ENCODE results near the gene PARVB. TPM values are rescaled to one million over a fixed set of nuclear protein-coding genes. Genes with fewer than 3 reads are reported as not detected.
A peak's percentile ranks its signal among the peaks of the same experiment; 100 is the strongest.

PARVB gene
- total and polyA plus RNA-seq, 2 of the 8 experiments (the other 6 are each of a cell fraction or from before 2014, with no cell fraction given) = 14.5 to 18.6 TPM

DNA sequence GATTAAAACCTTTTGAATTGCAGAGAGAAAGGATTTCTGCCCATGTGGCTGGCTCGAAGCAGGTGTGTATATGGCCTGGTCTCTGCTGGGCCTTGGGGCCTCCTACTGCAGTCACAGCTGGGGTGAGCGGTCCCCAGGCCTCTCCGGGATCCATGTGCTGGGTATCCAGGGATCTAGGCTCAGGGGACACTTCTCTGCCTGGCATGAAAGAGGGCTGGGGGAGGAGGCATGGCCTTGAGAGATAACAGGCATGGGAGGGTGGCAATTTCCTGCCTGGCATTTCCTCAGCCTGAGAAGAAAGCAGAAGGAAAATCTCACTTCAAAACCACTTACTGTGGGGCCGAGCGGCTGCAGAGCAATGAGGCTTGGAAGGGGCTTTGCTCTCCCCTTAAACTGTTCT lies 136.3 kb downstream of the PARVB start:
- no peak overlapping the region for H3K14ac ChIP-seq (ENCODE audit: insufficient read length)
- no peak for DNase-seq (ENCODE audit: low read depth in 1 of 2, low spot score in 2 of 2)
- no peak overlapping the region for H3K4ac ChIP-seq (replicated peaks; ENCODE audit: insufficient read length, low read depth, low read length)
- TF ChIP-seq SP4 (IDR thresholded peaks at IDR 0.05; ENCODE audit: low read length) = no peak
- TF ChIP-seq CEBPB (IDR thresholded peaks at IDR 0.05; ENCODE audit: low read depth, low read length) = no peak
- TF ChIP-seq SIN3A (conservative IDR thresholded peaks at IDR 0.05 in 1 of 2, IDR thresholded peaks at IDR 0.05 in 1 of 2; ENCODE audit: low read depth in 1 of 2, low read length in 2 of 2) = no peak
- no peak for TF ChIP-seq KDM5A (IDR thresholded peaks at IDR 0.05; ENCODE audit: low read length)
- no peak for TF ChIP-seq ZNF274 (IDR thresholded peaks at IDR 0.05; ENCODE audit: borderline replicate concordance, extremely low read depth, low read length)
- H4K20me1 ChIP-seq (replicated peaks in 1 of 2; ENCODE audit: control insufficient read depth in 1 of 2, insufficient read depth in 2 of 2, low read length in 2 of 2) = no peaks in the 10 kb centered on the region
- no peak overlapping the region for H3K18ac ChIP-seq (ENCODE audit: extremely low read depth, low read length)
- H2AFZ ChIP-seq (ENCODE audit: low read length) = no peak overlapping the region
- H2BK20ac ChIP-seq (ENCODE audit: low read length) = peak overlapping the region; percentile 29; the same call in 1 of the 2 replicates
- ChIA-PET POLR2A (ENCODE audit: partially characterized antibody) (interaction anchor here (1.3 kb wide), 1 partner anchor 171 kb away, joined by 3 read pairs; no protein-coding TSS in a partner anchor), CTCF (ENCODE audit: partially characterized antibody) (no interaction called here)
- peak overlapping the region; percentile 43 for H2BK120ac ChIP-seq (replicated peaks; ENCODE audit: low read depth, low read length)
- H3K36me3 ChIP-seq (ENCODE audit: control insufficient read depth in 2 of 4, insufficient read depth in 4 of 4, low read length in 3 of 4) = no peaks in the 10 kb centered on the region; a peak in 1 of 8 replicates
- no peak overlapping the region for H3K4me2 ChIP-seq (ENCODE audit: insufficient read depth in 1 of 2, low read depth in 2 of 2, low read length in 2 of 2)
- H4K91ac ChIP-seq (replicated peaks; ENCODE audit: insufficient read length, low read length) = peak overlapping the region; percentile 61
- no peaks in the 10 kb centered on the region for H3K27me3 ChIP-seq (replicated peaks in 1 of 4; ENCODE audit: control insufficient read depth in 3 of 4, extremely low read depth in 1 of 4, insufficient read depth in 3 of 4, low read length in 3 of 4)
- peaks cover 4 to 20% (median 12%) of the 10 kb centered on the region in 4 experiments; a peak in 6 of 7 replicates for H3K4me1 ChIP-seq (replicated peaks in 1 of 4; ENCODE audit: control insufficient read depth in 3 of 4, insufficient read depth in 4 of 4, low read length in 3 of 4)
- H2BK15ac ChIP-seq (ENCODE audit: low read length) = no peak overlapping the region
- H2BK5ac ChIP-seq (ENCODE audit: low read depth, low read length) = 0 out of 2 replicates have a peak overlapping the region, but pooled peaks have one; percentile 13
- no peaks in the 10 kb centered on the region for H3K79me2 ChIP-seq (ENCODE audit: control insufficient read depth in 1 of 2, insufficient read depth in 2 of 2, low read length in 2 of 2)
- FAIRE-seq = no peak
- no peaks in the 10 kb centered on the region for H3K9me3 ChIP-seq (ENCODE audit: insufficient read depth in 2 of 2, low read depth in 1 of 2, low read length in 1 of 2)
- H2BK12ac ChIP-seq (ENCODE audit: low read depth, low read length) = no peak overlapping the region
- H2AK5ac ChIP-seq (ENCODE audit: low read depth, low read length) = peak overlapping the region; percentile 86; the same call in 1 of the 2 replicates
- 94% methylated on average over 5 of the region's 5 CpGs; no CpG with 5 or more reads in 1 of the 2 experiments for WGBS, 2 experiments (ENCODE audit: extremely low coverage in 1 of 2, insufficient coverage in 1 of 2, insufficient read length in 1 of 2, insufficient replicate concordance in 2 of 2, low coverage in 1 of 2, low lambda C conversion rate in 2 of 2, missing lambda C conversion rate in 1 of 2)
- H3K56ac ChIP-seq (replicated peaks; ENCODE audit: insufficient read length, low read depth, low read length) = no peak overlapping the region
- H3K79me1 ChIP-seq (ENCODE audit: low read depth, low read length) = no peaks in the 10 kb centered on the region
- H3K23ac ChIP-seq (ENCODE audit: insufficient read length) = no peak overlapping the region
- no peak overlapping the region for H3K9ac ChIP-seq (replicated peaks in 1 of 4; ENCODE audit: extremely low read depth in 1 of 4, low read depth in 3 of 4, low read length in 3 of 4)
- H3K4me3 ChIP-seq (ENCODE audit: extremely low read depth in 1 of 4, insufficient read depth in 2 of 4, low read depth in 3 of 4, low read length in 4 of 4) = no peak overlapping the region
- H3K27ac ChIP-seq (ENCODE audit: low read depth, low read length) = no peak overlapping the region
- H4K8ac ChIP-seq (ENCODE audit: extremely low read depth, insufficient read depth, low read length) = no peak overlapping the region
- H4K5ac ChIP-seq (ENCODE audit: insufficient read length, low read depth, low read length) = no peak overlapping the region
- H3K23me2 ChIP-seq (ENCODE audit: low read depth, low read length) = no peaks in the 10 kb centered on the region
